ENCODE results near the gene CALHM4. TPM values are rescaled to one million over a fixed set of nuclear protein-coding genes. Genes with fewer than 3 reads are reported as not detected.

Gene CALHM4
- polyA plus RNA-seq, 2 of the 4 experiments (the other 2 are of a cell fraction): not detected

GRCh38 chr6:116557893-116558292 is 4.3 kb downstream of the CALHM4 start:
- peak; percentile 92 to 94 for ATAC-seq

DNA sequence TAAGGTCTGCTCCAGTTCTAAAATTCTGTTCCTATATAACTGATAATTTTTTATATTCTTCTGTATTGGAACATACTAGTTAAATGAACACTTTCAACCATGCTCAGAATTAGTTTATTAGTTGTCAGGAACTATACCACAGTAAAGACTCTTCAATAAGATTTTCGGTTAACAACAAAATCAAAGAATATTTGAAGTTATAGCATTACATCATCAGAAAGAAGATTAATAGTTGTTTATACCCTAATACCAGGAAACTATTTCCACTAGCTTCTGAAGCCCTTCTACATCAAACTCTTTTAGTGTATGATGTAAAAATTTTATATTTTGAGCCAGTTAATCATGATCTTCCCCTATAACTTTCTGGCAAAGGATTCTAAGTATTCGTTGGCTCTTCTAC is 6.6 kb downstream of the CALHM4 start:
- ChIA-PET POLR2A (no interaction called here), CTCF (interaction anchor here (1.1 to 8.1 kb wide), 13 partner anchors 14 to 298 kb away, joined by 3 to 80 read pairs (median 9); partner anchors contain the start of gene CALHM5)
- 74% methylated on average over 2 of the region's 2 CpGs for WGBS (ENCODE audit: missing lambda C conversion rate)

More at GRCh38 chr6:116557893-116558292, 4.3 kb downstream of the CALHM4 start:
- FAIRE-seq: peak; percentile 63
- peaks cover 36% of the 10 kb centered on the region for H3K4me1 ChIP-seq
- TF ChIP-seq, protein P1, sequence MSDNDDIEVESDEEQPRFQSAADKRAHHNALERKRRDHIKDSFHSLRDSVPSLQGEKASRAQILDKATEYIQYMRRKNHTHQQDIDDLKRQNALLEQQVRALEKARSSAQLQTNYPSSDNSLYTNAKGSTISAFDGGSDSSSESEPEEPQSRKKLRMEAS (IDR thresholded peaks at IDR 0.05): peak; percentile 65
- TF ChIP-seq SREBF2 (IDR thresholded peaks at IDR 0.05) (no peak), GATA3 (IDR thresholded peaks at IDR 0.05; ENCODE audit: borderline replicate concordance) (peak; percentile 60; the same call in 1 of the 2 replicates), ZNF302 (CRISPR knock-in tag; IDR thresholded peaks at IDR 0.05) (no peak), FOSL2 (IDR thresholded peaks at IDR 0.05) (no peak), FOSL2 (CRISPR knock-in tag; IDR thresholded peaks at IDR 0.05) (no peak), EP300 (IDR thresholded peaks at IDR 0.05) (peak in 1 of 2 experiments; percentile 39; a peak in 1 of 5 replicates), MAFK (IDR thresholded peaks at IDR 0.05; ENCODE audit: partially characterized antibody) (peak; percentile 25), KDM5A (IDR thresholded peaks at IDR 0.05) (no peak), BHLHE40 (IDR thresholded peaks at IDR 0.05; ENCODE audit: low read depth, low read length) (no peak), EHMT2 (IDR thresholded peaks at IDR 0.05; ENCODE audit: low read depth) (no peak)
- TF ChIP-seq, protein P2, sequence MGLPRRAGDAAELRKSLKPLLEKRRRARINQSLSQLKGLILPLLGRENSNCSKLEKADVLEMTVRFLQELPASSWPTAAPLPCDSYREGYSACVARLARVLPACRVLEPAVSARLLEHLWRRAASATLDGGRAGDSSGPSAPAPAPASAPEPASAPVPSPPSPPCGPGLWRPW (IDR thresholded peaks at IDR 0.05): no peak
- WGBS (ENCODE audit: missing lambda C conversion rate): 4% methylated on average over 5 of the region's 5 CpGs
- DNase-seq (ENCODE audit: low read depth in 1 of 2, low spot score in 1 of 2): peak; percentile 43 to 88
- peak overlapping the region; percentile 37 to 76 for H3K27ac ChIP-seq
- CTCF ChIA-PET: interaction anchor here (0.9 to 2.7 kb wide), 4 partner anchors 14 to 289 kb away, joined by 3 to 10 read pairs (median 4); partner anchors contain the start of gene CALHM5
- H3K9me3 ChIP-seq: no peaks in the 10 kb centered on the region
- POLR2A ChIA-PET: interaction anchor here (0.6 to 1.5 kb wide), 2 partner anchors 13 to 46 kb away, joined by 3 to 12 read pairs; partner anchors contain the start of genes CALHM5 and RWDD1
- peak overlapping the region; percentile 50 for H3K4me2 ChIP-seq
- H3K4me3 ChIP-seq: no peak overlapping the region

More for the DNA sequence above, 6.6 kb downstream of the CALHM4 start:
- Histone ChIP-seq H3K27ac (no peak overlapping the region), H3K4me2 (no peak overlapping the region), H3K4me1 (peaks cover 36% of the 10 kb centered on the region), H3K4me3 (no peak overlapping the region), H3K9me3 (no peaks in the 10 kb centered on the region)
- TF ChIP-seq, protein P3, sequence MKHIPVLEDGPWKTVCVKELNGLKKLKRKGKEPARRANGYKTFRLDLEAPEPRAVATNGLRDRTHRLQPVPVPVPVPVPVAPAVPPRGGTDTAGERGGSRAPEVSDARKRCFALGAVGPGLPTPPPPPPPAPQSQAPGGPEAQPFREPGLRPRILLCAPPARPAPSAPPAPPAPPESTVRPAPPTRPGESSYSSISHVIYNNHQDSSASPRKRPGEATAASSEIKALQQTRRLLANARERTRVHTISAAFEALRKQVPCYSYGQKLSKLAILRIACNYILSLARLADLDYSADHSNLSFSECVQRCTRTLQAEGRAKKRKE (CRISPR knock-in tag; IDR thresholded peaks at IDR 0.05; ENCODE audit: low read depth): no peak
- no peak for TF ChIP-seq ELK1 (IDR thresholded peaks at IDR 0.05; ENCODE audit: low read depth, low read length)
- TF ChIP-seq EP300 (IDR thresholded peaks at IDR 0.05): no peak
- TF ChIP-seq ESRRA (IDR thresholded peaks at IDR 0.05; ENCODE audit: borderline replicate concordance, low read length): no peak
- no peak for TF ChIP-seq RARB (CRISPR knock-in tag; IDR thresholded peaks at IDR 0.05)
- TF ChIP-seq, protein P1 (IDR thresholded peaks at IDR 0.05): no peak
- TF ChIP-seq NR3C1 (IDR thresholded peaks at IDR 0.05): no peak
- TF ChIP-seq HOXB5 (CRISPR knock-in tag; IDR thresholded peaks at IDR 0.05): no peak
- TF ChIP-seq TP53 (CRISPR knock-in tag; IDR thresholded peaks at IDR 0.05): no peak
- no peak for TF ChIP-seq GATA3 (IDR thresholded peaks at IDR 0.05; ENCODE audit: borderline replicate concordance)
- TF ChIP-seq, protein P2 (IDR thresholded peaks at IDR 0.05): no peak
- no peak for TF ChIP-seq HMGXB4 (CRISPR knock-in tag; IDR thresholded peaks at IDR 0.05; ENCODE audit: borderline replicate concordance)
- no peak for TF ChIP-seq CBX8 (IDR thresholded peaks at IDR 0.05)
- TF ChIP-seq NFE2L2 (conservative IDR thresholded peaks at IDR 0.05; ENCODE audit: low read length): no peak
- DNase-seq (ENCODE audit: low read depth in 1 of 2, low spot score in 1 of 2) (no peak), ATAC-seq (no peak), FAIRE-seq (no peak)
